ENCODE data around the gene CHKA.

The CHKA gene

GRCh38 chr11:68142441-68143309 is 21.5 kb upstream of the CHKA start:
- no peak for DNase-seq (ENCODE audit: low read depth)

- DNase-seq (ENCODE audit: low read depth), result no peak
These were observed 20.8 kb upstream of the CHKA start for GRCh38 chr11:68142028-68142412.

DNA sequence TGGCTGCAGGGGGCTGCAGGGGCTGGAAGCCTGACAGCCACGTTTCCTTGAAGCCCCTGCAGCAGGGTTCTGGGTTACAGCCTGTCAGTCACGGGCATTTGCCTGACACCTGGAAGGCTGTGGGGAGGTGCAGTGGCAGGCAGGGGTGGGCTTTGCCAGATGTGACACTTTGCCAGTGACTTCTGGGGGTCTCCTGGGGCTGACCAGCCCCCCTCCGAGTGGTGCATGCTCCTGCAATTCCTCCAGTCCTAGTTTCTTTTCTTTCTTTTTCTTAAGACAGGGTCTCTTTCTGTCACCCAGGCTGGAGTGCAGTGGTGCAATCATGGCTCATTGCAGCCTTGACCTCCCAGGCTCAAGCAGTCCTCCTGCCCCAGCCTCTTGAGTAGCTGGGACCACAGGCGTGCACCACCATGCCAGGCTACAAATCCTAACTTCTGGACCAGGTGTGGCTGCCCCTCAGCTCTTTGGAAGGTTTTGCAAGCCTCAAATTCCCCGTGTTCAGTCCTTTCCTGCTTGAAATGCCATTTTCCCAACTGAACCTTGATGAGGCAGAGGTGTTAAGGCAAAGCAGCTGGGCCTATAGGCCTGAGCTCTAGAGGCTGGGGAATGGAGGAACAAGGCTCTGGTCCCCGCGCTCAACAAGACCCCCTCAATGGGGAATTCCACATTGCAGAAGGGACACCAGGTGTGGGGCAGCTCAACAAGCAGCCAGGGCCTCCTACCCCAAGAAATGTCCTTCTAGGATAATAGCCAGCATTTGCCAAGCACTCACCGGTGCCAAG is 20.2 kb upstream of the CHKA start:
- DNase-seq (ENCODE audit: low read depth), result no peak

DNA sequence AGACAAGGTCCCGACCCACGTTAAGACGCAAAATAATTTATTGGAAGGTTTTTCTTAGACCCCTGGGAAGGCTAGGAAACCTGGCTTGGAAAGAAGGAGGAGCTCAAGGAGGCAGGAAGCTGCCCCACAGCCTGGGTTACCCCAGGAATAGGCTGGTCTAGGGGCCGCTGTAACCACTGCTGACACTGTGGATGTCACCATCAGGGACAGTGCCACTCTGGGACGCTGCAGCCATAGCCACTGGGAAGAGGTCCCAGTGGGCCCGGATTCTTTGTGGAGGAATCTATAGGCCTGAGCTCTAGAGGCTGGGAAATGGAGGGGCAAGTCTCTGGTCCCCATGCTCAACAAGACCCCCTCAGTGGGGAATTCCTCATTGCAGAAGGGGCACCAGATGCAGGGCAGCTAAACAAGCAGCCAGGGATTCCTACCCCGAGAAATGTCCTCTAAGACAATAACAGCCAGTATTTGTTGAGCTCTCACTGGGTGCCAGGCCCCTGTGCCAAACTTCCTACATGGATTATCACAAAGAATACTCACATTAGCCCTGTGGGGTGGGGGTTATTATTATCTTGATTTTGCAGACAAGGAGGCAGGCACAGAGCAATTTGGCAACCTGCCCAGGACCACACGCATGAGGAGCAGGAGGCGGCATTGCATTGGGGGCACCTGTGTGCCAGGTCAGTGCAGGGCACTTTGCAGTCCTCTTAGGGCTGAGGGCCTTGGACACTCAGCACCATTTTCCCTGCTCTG is 19.5 kb upstream of the CHKA start:
- DNase-seq (ENCODE audit: low read depth), result no peak

DNA sequence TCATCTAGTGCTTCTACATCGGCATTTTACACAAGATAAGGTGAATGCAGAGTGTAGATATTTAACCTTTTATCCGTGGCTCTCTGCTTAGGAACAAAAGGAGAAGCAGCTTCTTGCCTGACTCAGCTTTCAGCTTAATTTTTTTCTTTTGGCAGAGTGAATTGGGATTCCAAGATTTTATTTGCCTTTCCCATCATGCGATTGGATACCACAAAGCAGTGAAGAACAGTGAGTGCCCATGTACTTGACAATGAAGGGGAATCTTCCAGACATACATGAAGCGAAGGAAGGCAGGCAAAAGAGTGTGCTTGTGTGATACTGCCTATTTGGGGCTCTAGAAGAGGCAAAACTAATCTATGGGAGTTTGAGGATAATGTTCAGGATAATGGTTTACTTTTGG is 17.0 kb upstream of the CHKA start:
- DNase-seq (ENCODE audit: low read depth), result no peak

GRCh38 chr11:68137833-68138232 is 16.6 kb upstream of the CHKA start:
- no peak for DNase-seq (ENCODE audit: low read depth)

GRCh38 chr11:68136866-68137265 is 15.7 kb upstream of the CHKA start:
- no peak for DNase-seq (ENCODE audit: low read depth)

DNA sequence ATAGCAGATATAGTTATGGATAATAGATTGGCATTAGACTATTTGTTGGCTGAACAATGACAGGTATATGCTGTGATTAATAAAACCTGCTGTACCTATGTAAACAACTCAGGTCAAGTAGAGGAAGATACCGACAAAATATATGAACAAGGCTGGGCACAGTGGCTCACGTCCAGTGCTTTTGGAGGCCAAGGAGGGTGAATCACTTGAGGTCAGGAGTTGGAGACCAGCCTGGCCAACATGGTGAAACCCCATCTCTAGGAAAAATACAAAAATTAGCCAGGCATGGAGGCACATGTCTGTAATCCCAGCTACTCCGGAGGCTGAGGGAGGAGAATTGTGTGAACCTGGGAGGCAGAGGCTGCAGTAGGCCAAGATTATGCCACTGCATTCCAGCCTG is 14.0 kb upstream of the CHKA start:
- no peak for DNase-seq (ENCODE audit: low read depth)

DNA sequence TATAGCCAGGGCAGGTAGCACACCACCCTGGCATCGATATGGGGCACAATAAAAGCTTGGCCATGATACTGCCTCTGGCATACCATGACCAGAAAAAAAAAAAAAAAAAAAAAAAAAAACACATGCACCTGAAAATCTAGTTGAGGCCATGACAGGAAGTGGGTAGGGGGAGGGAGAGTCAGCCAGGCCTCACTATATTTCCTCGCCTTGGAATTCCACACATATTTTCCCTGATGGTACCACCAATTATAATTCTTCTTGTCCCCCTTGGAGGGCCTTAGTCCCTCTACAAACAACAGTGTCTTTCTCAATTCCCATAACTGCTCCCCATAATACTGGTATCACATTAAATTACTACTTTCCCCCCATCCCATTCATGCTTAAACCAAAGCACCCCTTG is 12.6 kb upstream of the CHKA start:
- no peak for DNase-seq (ENCODE audit: low read depth)

DNA sequence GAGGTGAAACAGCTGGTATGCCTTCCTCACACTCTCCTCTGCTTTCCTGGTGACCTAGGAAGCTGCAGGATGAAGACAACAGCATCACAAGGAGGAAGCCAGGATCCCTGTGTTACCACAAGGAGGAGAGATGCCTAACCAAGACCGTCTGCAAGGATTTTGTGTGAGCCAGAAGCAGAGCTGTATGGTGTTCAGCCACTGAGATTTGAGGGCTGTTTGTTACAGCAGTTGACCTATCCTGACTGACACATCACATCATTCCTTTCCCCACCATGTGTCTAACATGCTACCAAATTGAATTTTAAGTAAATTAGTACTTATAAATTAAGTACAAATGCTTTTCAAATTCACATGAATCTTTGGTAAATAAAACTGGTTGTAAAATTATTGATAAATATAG is 8.9 kb upstream of the CHKA start:
- DNase-seq (ENCODE audit: low read depth), result no peak

DNA sequence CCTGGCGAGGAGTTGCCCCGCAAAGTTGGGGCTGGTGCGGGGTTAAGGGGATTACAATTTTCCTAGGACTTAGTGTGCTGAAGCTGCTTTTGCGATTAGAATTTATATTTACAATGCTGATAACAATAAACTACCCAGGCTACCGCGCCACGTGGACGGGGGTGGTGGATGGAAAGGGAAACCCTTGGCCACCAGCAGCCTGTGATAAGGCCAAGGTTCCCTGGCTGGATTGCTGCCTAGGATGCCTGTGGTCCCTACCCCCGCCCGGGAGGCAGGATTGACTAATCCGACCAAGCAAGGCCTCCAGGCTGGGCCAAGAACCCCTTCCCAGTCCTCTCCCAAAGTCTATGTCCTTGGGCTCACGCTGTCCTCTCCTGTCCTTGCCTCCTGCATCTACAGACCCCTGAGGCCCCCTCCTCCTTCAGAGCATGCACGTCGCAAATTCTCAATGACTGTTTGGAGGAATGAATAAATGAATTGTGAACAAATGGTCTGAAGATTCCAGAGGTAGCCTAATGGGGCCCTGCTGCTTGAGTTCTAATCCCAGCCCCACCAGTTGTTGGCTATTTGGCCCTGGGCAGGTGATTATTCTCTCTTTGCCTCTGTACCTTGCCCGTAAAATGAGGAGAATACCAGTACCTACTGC is 7.6 kb upstream of the CHKA start:
- no peak for DNase-seq (ENCODE audit: low read depth)

- no peak for DNase-seq (ENCODE audit: low read depth)
These were observed 6.8 kb upstream of the CHKA start for GRCh38 chr11:68127714-68128681.

- no peak for DNase-seq (ENCODE audit: low read depth)
These were observed 4.0 kb upstream of the CHKA start for GRCh38 chr11:68125164-68125563.

DNA sequence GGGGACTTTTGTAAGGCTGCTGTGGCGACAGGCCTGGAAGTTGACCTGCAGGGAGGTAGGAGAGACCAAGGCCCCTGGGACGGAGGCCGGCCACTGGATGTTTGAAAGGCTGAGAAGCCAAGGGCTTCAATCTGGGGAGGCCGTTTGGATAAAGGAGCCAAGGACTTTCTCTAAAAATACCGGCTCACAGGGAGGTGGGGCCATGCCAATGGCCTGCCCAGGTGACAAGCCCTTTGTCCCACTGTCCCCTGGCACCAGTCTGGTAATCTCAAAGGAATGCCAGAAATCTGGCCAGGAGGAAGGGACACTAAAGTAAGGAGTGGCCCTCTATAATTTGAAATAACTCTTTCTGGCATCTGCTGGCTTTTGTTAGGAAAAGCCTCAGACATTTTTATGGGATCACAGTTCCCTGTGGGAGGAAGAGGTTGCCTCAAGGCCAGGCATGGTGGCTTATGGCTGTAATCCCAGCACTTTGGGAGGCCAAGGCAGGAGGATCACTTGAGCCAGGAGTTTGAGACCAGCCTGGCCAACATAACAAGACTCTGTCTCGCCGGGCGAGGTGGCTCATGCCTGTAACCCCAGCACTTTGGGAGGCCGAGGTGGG is 1.9 kb upstream of the CHKA start:
- DNase-seq (ENCODE audit: low read depth), result no peak

DNA sequence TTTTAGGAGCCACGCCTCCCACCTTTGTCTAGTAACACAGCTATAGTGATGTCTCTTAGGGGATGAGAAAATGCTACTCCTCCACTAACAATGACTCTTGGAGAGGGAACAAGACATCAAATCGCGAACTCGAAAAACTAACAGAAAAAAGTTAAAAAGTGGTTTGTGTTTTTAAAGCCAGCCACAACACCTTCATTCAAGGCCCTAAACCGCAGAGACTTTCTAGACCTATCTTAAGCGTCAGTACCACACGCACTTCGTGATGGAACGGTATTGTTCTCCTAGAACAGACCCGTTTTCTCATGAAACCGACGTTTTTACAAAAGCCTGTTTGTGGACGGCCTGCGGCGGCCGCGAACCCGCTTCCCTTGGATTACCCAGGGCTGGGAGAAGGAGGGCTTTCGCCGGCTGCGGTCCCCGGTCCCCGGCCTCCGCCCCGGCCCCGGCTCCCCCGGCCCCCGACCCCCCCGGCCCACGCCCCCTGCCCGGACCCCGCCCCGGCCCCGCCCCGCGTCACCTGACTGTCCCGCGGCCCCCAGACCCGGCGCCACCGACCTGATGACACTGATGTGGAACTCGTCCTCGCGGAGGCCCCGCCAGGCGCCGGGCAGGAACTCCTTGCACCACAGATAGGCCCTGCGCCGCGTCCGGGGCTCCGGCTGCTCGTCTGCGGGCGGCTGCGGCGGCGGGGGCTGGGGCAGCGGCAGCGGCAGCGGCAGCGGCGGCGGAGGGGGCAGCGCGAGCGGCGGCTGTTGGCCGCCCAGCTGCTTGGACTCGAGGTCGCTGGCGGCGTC is 718 bp downstream of the CHKA start:
- no peak for DNase-seq (ENCODE audit: low read depth)

GRCh38 chr11:68118706-68119448 is 2.3 kb downstream of the CHKA start:
- DNase-seq (ENCODE audit: low read depth), result no peak

DNA sequence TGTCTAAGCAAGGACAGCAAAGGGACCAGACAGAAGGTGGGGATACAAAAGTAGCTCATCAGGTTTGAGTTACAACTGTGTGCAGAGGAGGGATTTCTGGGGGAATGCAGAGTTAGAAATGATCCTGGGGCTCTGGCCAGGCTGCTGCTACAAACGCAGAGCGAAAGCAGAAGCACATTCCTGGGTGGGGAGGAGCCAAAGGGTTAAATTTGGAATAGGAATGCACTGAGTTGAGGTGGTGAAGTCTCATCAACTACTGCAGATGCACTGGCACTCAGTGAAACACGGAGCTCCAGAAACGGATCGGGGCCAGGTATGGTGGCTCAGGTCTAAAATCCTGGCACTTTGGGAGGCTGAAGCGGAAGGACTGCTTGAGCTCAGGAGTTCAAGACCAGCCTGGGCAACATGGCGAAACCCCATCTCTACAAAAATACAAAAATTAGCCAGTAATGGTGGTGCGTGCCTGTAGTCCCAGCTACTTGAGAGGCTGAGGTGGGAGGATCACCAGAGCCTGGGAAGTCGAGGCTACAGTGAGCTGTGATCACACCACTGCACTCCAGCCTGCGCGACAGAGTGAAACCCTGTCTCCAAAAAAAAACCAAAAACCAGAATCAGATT is 3.2 kb downstream of the CHKA start:
- no peak for DNase-seq (ENCODE audit: low read depth)

DNA sequence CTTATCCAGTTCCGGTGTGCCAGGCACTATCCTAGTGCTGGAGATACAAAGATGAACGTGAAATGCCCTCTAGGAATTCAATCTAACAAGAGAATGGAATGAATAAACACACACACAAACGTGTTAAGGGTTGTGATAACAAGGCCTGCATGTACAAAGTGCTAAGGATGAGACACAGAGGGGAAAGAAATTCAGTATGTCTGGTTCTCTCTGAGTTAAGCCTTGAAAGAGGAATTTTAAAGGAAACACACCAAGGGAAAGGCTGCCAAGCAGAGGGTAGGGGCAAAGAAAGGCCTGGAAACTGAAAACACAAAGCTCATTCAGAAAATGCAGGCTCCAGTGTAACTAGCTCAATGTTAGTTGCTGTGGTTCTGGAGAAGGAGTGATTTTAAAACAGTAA is 4.2 kb downstream of the CHKA start:
- DNase-seq (ENCODE audit: low read depth), result no peak

- DNase-seq (ENCODE audit: low read depth), result no peak
These were observed 5.1 kb downstream of the CHKA start for GRCh38 chr11:68116126-68116525.

Data from HS-5 (cell line).